ENCODE measurements around the gene FRMD4A.

The FRMD4A gene

DNA sequence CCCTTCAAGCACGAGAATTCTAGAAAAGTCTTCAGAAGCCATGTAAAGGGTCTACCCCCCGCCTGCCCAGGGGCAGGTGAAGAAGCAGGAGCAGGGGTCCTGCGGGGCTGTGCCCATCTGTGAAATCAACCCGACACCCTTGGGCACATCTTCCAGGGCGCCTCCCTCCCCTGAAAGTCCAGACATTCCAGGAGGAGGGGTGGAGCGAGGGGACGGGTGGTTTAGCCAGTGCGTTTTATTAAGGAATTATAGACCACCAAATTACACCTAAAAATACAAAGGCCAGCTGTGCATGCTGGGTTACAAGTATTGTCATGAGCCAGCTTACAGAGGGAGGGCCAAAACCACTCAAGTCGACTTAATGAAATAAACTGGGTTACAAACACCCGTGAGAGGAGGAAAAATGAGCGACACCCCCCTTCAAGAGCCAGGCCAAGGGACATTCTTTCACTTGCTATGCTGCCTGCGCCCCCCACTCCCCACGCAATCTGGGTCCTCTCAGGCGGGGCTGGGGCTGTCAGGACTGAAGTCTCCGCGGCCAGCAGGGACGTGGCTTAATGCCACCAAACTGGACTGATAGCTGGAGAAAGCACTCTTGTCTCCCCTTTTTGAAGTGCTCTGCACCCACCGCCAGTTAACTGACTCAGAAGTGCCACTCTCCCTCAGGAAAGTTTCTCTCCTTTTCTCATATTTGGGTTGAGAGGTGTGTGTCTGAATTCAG lies 360.3 kb downstream of the FRMD4A start:
- FAIRE-seq (no peak), DNase-seq (ENCODE audit: insufficient read length, low spot score) (no peak)
- TF ChIP-seq TAF1 (IDR thresholded peaks at IDR 0.05; ENCODE audit: low read depth, low read length) (no peak), POLR2A (IDR thresholded peaks at IDR 0.05; ENCODE audit: low read depth, low read length) (no peak), POLR2AphosphoS5 (IDR thresholded peaks at IDR 0.05; ENCODE audit: low read depth, low read length) (no peak), PAX5 (IDR thresholded peaks at IDR 0.05; ENCODE audit: insufficient read depth, low read length, severe bottlenecking) (no peak), SPI1 (IDR thresholded peaks at IDR 0.05; ENCODE audit: low read depth, low read length) (no peak), POU2F2 (IDR thresholded peaks at IDR 0.05; ENCODE audit: low read depth, low read length) (no peak)

DNA sequence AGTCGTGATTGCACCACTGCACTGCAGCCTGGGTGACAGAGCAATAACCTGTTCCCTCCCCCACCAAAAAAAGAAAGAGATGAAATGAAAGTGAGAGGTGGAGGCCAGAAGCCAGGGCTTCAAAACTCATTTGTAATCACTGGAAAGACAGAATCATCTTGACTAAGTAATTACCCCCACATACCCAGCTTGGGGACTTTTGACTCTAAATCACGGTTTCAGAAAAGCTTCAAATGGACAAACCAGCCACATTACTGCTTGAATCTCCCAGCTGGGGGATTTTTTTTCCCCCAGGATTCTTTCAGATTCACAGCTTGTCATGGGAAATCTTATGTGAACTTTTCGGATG lies 361.0 kb downstream of the FRMD4A start:
- TF ChIP-seq TAF1 (IDR thresholded peaks at IDR 0.05; ENCODE audit: low read depth, low read length) (no peak), SPI1 (IDR thresholded peaks at IDR 0.05; ENCODE audit: low read depth, low read length) (no peak), POLR2A (IDR thresholded peaks at IDR 0.05; ENCODE audit: low read depth, low read length) (no peak), PAX5 (IDR thresholded peaks at IDR 0.05; ENCODE audit: insufficient read depth, low read length, severe bottlenecking) (no peak), POLR2AphosphoS5 (IDR thresholded peaks at IDR 0.05; ENCODE audit: low read depth, low read length) (no peak), POU2F2 (IDR thresholded peaks at IDR 0.05; ENCODE audit: low read depth, low read length) (no peak)
- FAIRE-seq = no peak
- peak; percentile 35 for DNase-seq (ENCODE audit: insufficient read length, low spot score)

DNA sequence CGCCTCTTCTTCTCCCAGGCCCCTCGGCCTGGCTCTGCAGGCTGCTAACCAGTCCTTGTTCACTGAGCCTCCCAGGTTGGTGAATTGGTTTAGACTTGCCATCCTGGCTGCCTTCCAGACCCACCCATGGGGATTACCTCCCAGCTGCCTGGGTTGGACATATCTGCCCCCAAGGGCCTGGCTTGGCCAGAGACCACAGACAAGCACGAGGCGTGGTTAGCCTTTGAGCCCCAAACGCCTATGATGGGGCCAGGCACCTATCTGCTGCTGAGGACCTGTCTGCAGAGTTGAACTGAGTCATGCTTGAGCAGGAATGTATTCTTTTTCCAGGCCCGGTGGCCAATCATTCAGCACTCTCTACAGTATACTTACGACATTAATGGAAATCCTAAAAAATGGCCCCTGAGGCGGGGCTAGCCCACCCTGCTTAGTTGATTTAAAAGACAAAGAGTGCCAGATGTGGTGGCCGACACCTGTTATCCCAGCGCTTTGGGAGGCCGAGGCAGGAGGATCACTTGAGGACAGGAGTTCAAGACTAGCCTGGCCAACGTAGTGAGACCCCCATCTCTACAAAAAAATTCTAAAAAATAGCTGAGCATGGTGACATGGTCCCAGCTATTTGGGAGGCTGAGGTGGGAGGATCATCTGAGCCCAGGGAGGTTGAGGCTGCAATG lies 361.5 kb downstream of the FRMD4A start:
- DNase-seq (ENCODE audit: insufficient read length, low spot score) (no peak), FAIRE-seq (no peak)
- no peak for TF ChIP-seq POLR2AphosphoS5 (IDR thresholded peaks at IDR 0.05; ENCODE audit: low read depth, low read length)
- no peak for TF ChIP-seq PAX5 (IDR thresholded peaks at IDR 0.05; ENCODE audit: insufficient read depth, low read length, severe bottlenecking)
- no peak for TF ChIP-seq TAF1 (IDR thresholded peaks at IDR 0.05; ENCODE audit: low read depth, low read length)
- TF ChIP-seq POU2F2 (IDR thresholded peaks at IDR 0.05; ENCODE audit: low read depth, low read length) = no peak
- no peak for TF ChIP-seq SPI1 (IDR thresholded peaks at IDR 0.05; ENCODE audit: low read depth, low read length)
- no peak for TF ChIP-seq POLR2A (IDR thresholded peaks at IDR 0.05; ENCODE audit: low read depth, low read length)

DNA sequence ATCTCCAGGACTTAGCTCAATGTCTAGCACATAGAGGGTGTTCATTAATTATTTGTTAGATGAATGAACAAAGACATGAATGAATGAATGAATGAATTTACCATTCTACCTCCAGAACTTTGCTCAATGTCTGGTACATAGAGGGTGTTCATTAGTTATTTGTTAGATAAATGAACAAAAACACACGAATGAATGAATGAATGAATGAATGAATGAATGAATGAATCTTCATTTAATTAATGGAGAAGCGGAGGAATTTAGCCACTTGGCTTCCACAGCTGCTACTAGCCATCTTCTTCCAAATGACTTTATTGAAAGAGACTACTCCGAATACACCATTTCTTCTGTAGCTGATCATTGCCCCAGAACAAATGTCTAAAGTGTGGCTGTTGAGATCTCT lies 368.9 kb downstream of the FRMD4A start:
- FAIRE-seq (no peak), DNase-seq (ENCODE audit: insufficient read length, low spot score) (no peak)
- TF ChIP-seq POLR2AphosphoS5 (IDR thresholded peaks at IDR 0.05; ENCODE audit: low read depth, low read length) (no peak), SPI1 (IDR thresholded peaks at IDR 0.05; ENCODE audit: low read depth, low read length) (no peak), TAF1 (IDR thresholded peaks at IDR 0.05; ENCODE audit: low read depth, low read length) (no peak), POU2F2 (IDR thresholded peaks at IDR 0.05; ENCODE audit: low read depth, low read length) (no peak), PAX5 (IDR thresholded peaks at IDR 0.05; ENCODE audit: insufficient read depth, low read length, severe bottlenecking) (no peak), POLR2A (IDR thresholded peaks at IDR 0.05; ENCODE audit: low read depth, low read length) (no peak)

DNA sequence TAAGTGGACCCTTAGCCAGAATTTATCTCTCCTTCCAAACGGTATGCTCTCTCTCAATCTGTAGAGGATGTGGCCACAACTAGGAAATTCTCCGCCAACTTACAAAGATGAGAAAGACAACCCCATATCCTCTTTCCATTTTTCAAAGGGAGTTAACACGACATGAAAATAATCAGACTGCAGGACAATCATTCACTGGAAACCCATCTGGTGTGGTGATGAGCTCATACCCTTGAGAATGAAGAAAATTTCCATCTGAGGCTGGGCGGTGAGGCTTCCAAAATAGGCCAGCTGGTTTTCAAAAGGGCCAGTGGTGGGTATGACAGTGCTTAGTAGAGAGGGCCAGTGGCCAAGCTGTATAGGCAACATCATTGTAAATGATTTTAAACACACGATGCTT lies 369.6 kb downstream of the FRMD4A start:
- TF ChIP-seq POLR2AphosphoS5 (IDR thresholded peaks at IDR 0.05; ENCODE audit: low read depth, low read length) (no peak), SPI1 (IDR thresholded peaks at IDR 0.05; ENCODE audit: low read depth, low read length) (no peak), PAX5 (IDR thresholded peaks at IDR 0.05; ENCODE audit: insufficient read depth, low read length, severe bottlenecking) (no peak), POLR2A (IDR thresholded peaks at IDR 0.05; ENCODE audit: low read depth, low read length) (no peak), TAF1 (IDR thresholded peaks at IDR 0.05; ENCODE audit: low read depth, low read length) (no peak), POU2F2 (IDR thresholded peaks at IDR 0.05; ENCODE audit: low read depth, low read length) (no peak)
- DNase-seq (ENCODE audit: insufficient read length, low spot score) (no peak), FAIRE-seq (no peak)

DNA sequence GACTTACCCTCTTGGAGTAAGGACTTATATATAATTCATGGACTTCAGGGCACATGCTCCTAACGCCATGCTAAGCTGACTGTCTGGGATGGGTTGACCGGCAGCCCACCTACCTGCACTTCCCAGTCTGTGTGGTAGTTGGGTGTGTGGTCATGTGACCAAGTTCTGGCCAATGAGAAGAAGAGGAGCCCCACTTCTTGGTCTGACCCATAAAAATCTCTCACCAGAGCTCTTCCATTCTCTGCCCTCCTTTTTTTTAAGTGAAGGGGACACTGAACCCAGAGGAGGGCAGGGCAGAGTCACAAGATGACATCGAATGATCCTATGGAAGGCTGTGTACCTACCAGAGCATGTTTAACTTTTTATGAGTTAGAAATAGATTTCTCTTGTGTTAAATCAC lies 370.1 kb downstream of the FRMD4A start:
- no peak for DNase-seq (ENCODE audit: insufficient read length, low spot score)
- no peak for FAIRE-seq
- no peak for TF ChIP-seq SPI1 (IDR thresholded peaks at IDR 0.05; ENCODE audit: low read depth, low read length)
- no peak for TF ChIP-seq POLR2A (IDR thresholded peaks at IDR 0.05; ENCODE audit: low read depth, low read length)
- no peak for TF ChIP-seq TAF1 (IDR thresholded peaks at IDR 0.05; ENCODE audit: low read depth, low read length)
- TF ChIP-seq POLR2AphosphoS5 (IDR thresholded peaks at IDR 0.05; ENCODE audit: low read depth, low read length) = no peak
- TF ChIP-seq PAX5 (IDR thresholded peaks at IDR 0.05; ENCODE audit: insufficient read depth, low read length, severe bottlenecking) = no peak
- no peak for TF ChIP-seq POU2F2 (IDR thresholded peaks at IDR 0.05; ENCODE audit: low read depth, low read length)

DNA sequence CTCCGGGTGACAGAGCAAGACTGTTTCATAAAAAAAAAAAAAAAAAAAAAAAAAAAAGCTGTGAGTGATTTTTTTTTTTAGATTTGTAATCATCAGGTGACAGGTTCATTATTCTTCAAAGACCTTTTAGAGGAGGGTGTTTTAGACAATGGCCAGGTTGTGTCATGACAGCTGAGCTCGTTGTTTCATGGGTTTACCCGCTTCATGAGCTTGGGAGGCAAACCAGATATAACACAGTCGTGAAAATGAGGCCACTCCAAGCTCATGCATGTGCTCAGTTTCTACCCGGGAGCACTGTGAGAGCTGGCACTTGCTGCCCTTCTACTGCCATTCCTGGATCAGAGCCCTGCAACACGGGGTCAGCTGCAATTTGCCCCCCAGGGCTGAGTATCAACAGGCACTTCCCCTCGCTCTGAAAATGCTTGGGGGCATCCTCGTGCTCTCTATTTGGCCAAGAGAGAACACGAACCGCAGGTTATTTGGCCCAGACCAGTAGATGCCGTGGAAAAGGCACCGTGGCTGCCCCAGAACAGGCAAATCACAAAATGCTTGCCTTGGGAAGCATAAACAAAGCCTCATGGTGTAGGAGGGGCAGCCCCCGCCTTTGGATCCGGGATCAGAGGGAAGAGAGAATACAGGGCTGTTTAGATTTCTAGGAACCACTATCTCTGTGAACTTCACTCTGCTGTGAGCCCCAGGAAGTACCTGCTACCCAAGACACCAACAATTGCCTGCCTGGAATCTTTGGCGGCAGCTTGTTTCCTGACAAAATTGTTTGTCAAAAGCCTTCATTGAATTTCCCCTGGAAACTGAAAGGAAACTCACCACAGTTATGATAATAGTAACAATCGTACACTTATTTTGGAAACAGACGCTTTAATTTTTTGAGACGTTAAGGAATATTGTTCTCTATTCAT lies 371.0 kb downstream of the FRMD4A start:
- FAIRE-seq (no peak), DNase-seq (ENCODE audit: insufficient read length, low spot score) (no peak)
- no peak for TF ChIP-seq POLR2A (IDR thresholded peaks at IDR 0.05; ENCODE audit: low read depth, low read length)

DNA sequence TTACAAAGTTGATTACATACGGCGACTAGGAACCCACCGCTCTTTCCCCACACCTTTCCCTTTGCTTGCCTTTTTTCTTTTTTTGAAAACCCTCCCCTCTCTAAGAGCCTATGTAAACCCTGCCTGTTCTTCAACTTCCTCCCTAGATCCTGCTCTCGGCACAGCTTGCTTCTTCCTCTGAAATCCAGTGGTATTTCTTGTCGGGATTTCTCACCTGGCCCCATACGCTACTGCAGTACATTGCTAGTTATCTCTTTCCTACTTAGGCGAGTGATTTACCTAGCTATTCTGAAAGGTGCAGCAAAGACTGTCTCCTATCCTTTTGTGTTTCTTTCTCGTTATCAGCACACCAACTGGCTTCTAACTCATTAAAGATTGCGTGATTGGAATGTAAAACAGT lies 372.9 kb downstream of the FRMD4A start:
- no peak for FAIRE-seq
- no peak for DNase-seq (ENCODE audit: insufficient read length, low spot score)
- TF ChIP-seq PAX5 (IDR thresholded peaks at IDR 0.05; ENCODE audit: insufficient read depth, low read length, severe bottlenecking) (no peak), POLR2A (IDR thresholded peaks at IDR 0.05; ENCODE audit: low read depth, low read length) (no peak), POLR2AphosphoS5 (IDR thresholded peaks at IDR 0.05; ENCODE audit: low read depth, low read length) (no peak), POU2F2 (IDR thresholded peaks at IDR 0.05; ENCODE audit: low read depth, low read length) (no peak), TAF1 (IDR thresholded peaks at IDR 0.05; ENCODE audit: low read depth, low read length) (no peak), SPI1 (IDR thresholded peaks at IDR 0.05; ENCODE audit: low read depth, low read length) (no peak)

DNA sequence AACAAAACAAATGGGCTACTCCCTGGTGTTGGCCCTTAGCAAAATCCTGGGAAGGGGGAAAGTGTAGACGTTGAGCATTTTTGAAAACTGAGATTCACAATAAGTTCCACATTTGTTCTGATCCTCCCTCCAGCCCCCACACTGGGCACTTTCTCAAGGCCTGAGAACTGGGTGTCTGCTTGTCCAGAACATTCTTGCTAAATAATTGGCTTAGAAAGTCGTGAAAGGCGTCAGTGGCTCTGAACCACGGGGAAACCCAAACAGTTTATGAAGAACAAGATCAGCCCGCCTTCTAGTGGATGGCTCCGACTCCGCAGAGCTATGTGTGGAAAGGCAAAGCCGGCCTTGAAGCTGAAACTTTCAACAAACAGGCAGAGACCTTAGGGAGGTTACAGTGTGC lies 373.9 kb downstream of the FRMD4A start:
- FAIRE-seq = no peak
- DNase-seq (ENCODE audit: insufficient read length, low spot score) = no peak
- TF ChIP-seq POLR2A (IDR thresholded peaks at IDR 0.05; ENCODE audit: low read depth, low read length) (no peak), POLR2AphosphoS5 (IDR thresholded peaks at IDR 0.05; ENCODE audit: low read depth, low read length) (no peak), POU2F2 (IDR thresholded peaks at IDR 0.05; ENCODE audit: low read depth, low read length) (no peak), PAX5 (IDR thresholded peaks at IDR 0.05; ENCODE audit: insufficient read depth, low read length, severe bottlenecking) (no peak), SPI1 (IDR thresholded peaks at IDR 0.05; ENCODE audit: low read depth, low read length) (no peak), TAF1 (IDR thresholded peaks at IDR 0.05; ENCODE audit: low read depth, low read length) (no peak)
